Upper lobe of right lung (tissue), 1 donor: ENCODE measurements around the gene HDAC4. TPM values are rescaled to one million over a fixed set of nuclear protein-coding genes. Genes with fewer than 3 reads are reported as not detected.

ENCODE experiments used
- ATAC-seq: fragments of 200-7000 bp; cut with Tn5 transposase; one replicate; pipeline ENCODE4 v1.9.1; 2020; ENCODE audit warnings: mild to moderate bottlenecking, moderate library complexity
- DNase-seq: peaks from one replicate; pipeline ENCODE4 v3.0.0-alpha.2; 2020
- H3K27ac ChIP-seq: fragments of 200-600 bp; one replicate; pipeline ENCODE4 v1.8.0; 2022
- H3K27me3 ChIP-seq: fragments of 200-600 bp; one replicate; pipeline ENCODE4 v1.8.0; 2022; ENCODE audit warnings: mild to moderate bottlenecking
- H3K36me3 ChIP-seq: fragments of 200-600 bp; one replicate; pipeline ENCODE4 v1.8.0; 2022
- H3K4me1 ChIP-seq: fragments of 200-600 bp; one replicate; pipeline ENCODE4 v1.8.0; 2022
- H3K4me3 ChIP-seq: fragments of 200-600 bp; one replicate; pipeline ENCODE4 v1.8.0; 2022; ENCODE audit warnings: mild to moderate bottlenecking
- H3K9me3 ChIP-seq: fragments of 200-600 bp; one replicate; pipeline ENCODE4 v1.8.0; 2022
- intact Hi-C: fragments of 100-400 bp; cut with DNase I; formaldehyde crosslinking; loops from one replicate; pipeline ENCODE4 v1.11.0; 2022
- total RNA-seq: library from RNA; stranded (reverse); fragmentation: NEBNext Ultra II Directional; extraction: Animal tissue kit (Norgen Biotek cat#: 25700); gene quantifications from one replicate; pipeline ENCODE4 v1.2.1, GENCODE V29; 2021
- TF ChIP-seq, protein P1 (sequence below): fragments of 200-600 bp; IDR thresholded peaks from one replicate; pipeline ENCODE4 v1.8.0; 2022; ENCODE audit warnings: antibody characterized with exemption
- donor health status: DM: no; HTN: yes; CAD: no; lungs with severe emphysema.

Gene HDAC4
- total RNA-seq, 1 donor from 2014 or later = 44.1 TPM

DNA sequence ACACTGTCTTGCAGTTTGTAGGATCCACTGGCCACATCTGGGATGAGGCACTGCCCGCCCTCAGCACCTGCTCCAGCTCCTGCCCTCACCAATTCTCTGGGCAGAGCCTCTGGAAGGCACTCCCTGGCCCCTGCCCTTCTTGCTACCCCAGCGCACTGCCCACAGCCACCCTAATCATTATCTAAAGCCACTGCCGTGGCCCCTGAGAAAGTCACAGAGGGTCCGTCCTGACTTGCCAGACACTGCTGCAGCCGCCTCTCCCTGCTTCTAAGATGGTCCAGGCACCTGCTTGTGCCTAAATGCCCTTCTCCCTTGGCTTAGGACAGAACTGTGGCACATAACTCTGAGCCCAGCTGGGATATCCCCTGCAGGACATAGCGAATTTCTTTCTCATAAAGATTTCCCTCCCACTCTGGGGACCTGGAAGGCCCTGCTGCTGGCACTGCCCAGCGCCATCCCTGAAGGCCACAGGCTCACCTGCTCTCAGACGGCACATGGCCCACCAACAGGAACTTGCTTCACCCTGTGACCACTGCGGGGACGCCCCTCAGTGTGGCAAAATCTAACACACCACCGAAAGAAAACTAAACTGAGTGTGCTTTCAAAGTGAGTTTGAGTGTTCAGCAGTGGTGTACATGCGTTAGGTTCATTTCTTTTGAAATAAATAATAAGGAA, 244.9 kb downstream of the HDAC4 start:
- H3K36me3 ChIP-seq = peaks cover 51% of the 10 kb centered on the region
- H3K27ac ChIP-seq = no peak overlapping the region
- no peaks in the 10 kb centered on the region for H3K27me3 ChIP-seq
- ATAC-seq (no peak), DNase-seq (peak; percentile 47)
- peaks cover 3% of the 10 kb centered on the region for H3K4me1 ChIP-seq
- TF ChIP-seq, protein P1, sequence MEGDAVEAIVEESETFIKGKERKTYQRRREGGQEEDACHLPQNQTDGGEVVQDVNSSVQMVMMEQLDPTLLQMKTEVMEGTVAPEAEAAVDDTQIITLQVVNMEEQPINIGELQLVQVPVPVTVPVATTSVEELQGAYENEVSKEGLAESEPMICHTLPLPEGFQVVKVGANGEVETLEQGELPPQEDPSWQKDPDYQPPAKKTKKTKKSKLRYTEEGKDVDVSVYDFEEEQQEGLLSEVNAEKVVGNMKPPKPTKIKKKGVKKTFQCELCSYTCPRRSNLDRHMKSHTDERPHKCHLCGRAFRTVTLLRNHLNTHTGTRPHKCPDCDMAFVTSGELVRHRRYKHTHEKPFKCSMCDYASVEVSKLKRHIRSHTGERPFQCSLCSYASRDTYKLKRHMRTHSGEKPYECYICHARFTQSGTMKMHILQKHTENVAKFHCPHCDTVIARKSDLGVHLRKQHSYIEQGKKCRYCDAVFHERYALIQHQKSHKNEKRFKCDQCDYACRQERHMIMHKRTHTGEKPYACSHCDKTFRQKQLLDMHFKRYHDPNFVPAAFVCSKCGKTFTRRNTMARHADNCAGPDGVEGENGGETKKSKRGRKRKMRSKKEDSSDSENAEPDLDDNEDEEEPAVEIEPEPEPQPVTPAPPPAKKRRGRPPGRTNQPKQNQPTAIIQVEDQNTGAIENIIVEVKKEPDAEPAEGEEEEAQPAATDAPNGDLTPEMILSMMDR = no peak
- H3K4me3 ChIP-seq = no peak overlapping the region
- no peaks in the 10 kb centered on the region for H3K9me3 ChIP-seq
- intact Hi-C loops = no loop called here

GRCh38 chr2:239154971-239155805, 245.6 kb downstream of the HDAC4 start:
- TF ChIP-seq, protein P1 = no peak
- DNase-seq = peak; percentile 43

DNA sequence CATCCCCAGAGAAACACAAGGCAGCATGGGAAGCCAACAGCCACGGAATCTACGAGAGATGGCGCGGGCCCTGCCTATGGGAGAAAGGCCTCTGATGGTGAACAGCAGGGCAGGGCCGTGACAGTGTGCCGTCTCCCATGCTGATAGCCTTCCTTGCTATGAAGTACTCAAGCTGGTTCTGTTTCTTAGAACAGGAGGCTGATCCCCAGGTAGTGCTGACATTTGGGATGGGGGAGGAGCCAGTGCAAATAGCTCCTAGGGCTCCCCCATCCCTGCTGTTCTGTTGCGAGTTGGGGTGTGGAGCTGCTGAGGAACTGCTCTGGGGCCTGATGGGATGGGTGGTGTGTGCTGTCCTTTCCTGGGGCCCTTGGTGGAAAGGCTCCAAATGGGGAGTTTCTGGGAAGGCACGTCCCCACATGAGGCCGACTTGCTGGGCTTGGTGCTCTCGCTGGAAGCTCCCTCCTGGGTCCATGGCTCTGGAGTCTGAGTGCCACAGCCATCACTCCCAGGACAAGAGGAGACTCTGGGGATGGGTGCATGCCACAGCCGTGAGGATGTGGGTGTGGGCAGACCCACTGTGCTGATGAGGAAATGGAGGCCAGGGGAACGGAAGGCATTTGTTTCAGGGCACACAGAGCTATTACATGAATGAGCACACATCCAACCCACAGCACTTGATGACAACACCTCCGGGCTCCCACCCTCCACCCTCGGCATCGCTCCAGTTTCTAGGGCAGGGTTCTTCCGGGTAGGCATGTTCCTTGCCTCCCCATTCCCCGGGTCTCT, 246.8 kb downstream of the HDAC4 start:
- no peak overlapping the region for H3K4me3 ChIP-seq
- no peak overlapping the region for H3K27ac ChIP-seq
- H3K36me3 ChIP-seq = peaks cover 42% of the 10 kb centered on the region
- H3K27me3 ChIP-seq = no peaks in the 10 kb centered on the region
- ATAC-seq (no peak), DNase-seq (peak; percentile 33)
- intact Hi-C loops = no loop called here
- TF ChIP-seq, protein P1 = no peak
- no peaks in the 10 kb centered on the region for H3K9me3 ChIP-seq
- H3K4me1 ChIP-seq = peaks cover 3% of the 10 kb centered on the region

More at GRCh38 chr2:239154971-239155805, 245.6 kb downstream of the HDAC4 start:
- H3K27ac ChIP-seq = no peak overlapping the region
- H3K4me1 ChIP-seq = peaks cover 3% of the 10 kb centered on the region
- no peak overlapping the region for H3K4me3 ChIP-seq
- intact Hi-C loops = no loop called here
- no peaks in the 10 kb centered on the region for H3K9me3 ChIP-seq
- no peak for ATAC-seq
- H3K36me3 ChIP-seq = peaks cover 44% of the 10 kb centered on the region
- no peaks in the 10 kb centered on the region for H3K27me3 ChIP-seq

GRCh38 chr2:239152916-239153305, 247.9 kb downstream of the HDAC4 start:
- intact Hi-C loops = no loop called here

More at GRCh38 chr2:239152916-239153305, 247.9 kb downstream of the HDAC4 start:
- Histone ChIP-seq H3K4me1 (peaks cover 2% of the 10 kb centered on the region), H3K27me3 (no peaks in the 10 kb centered on the region), H3K4me3 (no peak overlapping the region), H3K9me3 (no peaks in the 10 kb centered on the region), H3K27ac (no peak overlapping the region), H3K36me3 (peaks cover 53% of the 10 kb centered on the region)
- DNase-seq (peak; percentile 13), ATAC-seq (no peak)
- TF ChIP-seq, protein P1 = no peak
